ENCODE results near the gene PRRC2B.
A peak's percentile ranks its signal among the peaks of the same experiment; 100 is the strongest.

PRRC2B gene

DNA sequence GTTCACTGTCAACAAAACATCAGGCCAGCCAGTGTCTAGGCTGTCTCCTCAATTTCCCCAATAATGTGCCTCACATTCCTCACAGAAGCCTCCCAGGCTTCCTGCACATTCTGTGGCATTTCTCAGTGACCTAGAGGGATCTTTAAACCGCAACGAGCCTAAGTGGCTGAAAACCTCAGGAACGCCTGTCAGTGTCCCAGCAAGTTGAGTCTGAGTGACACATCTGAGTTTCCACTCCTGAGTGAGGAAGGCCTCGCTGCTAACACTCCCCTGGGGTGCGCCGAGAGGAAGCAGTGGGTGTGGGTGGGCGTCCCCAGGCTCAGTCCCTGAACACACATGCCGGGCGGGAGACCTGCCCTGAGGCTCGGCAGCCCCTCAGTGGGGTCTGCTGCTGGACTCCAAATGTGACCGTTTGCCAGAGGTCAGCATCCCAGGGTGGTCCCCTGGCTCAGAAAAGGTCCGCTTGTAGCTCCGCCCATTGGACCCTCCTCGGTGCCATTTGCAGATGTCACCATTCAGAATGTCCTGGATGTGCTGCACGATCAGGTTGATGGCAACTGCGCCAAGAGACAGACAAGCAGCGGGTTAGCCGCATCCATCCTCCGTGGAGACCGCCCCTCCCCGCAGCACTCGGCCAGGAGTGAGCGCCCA is 130.9 kb downstream of the PRRC2B start:
- Histone ChIP-seq H3K27me3 (replicated peaks in 2 of 5; ENCODE audit: control insufficient read depth in 4 of 5, insufficient read depth in 5 of 5, low read length in 4 of 5) (no peaks in the 10 kb centered on the region), H3K9me3 (ENCODE audit: control extremely low read depth in 1 of 5, control insufficient read depth in 4 of 5, insufficient read depth in 2 of 5, low read depth in 1 of 5, low read length in 4 of 5) (no peaks in the 10 kb centered on the region), H3K36me3 (ENCODE audit: control insufficient read depth in 4 of 4, insufficient read depth in 4 of 4, low read length in 3 of 4) (peaks cover 10 to 95% (median 68%) of the 10 kb centered on the region in 4 experiments), H3K4me1 (ENCODE audit: control extremely low read depth in 1 of 4, control insufficient read depth in 4 of 4, insufficient read depth in 4 of 4, low read length in 3 of 4) (peaks cover 0 to 2% (median 2%) of the 10 kb centered on the region in 4 experiments), H3K4me3 (ENCODE audit: control insufficient read depth in 1 of 7, extremely low read depth in 1 of 7, insufficient read depth in 4 of 7, low read depth in 2 of 7, low read length in 6 of 7) (no peak overlapping the region), H3K27ac (ENCODE audit: insufficient read depth in 1 of 2, low read depth in 1 of 2, low read length in 2 of 2, poor library complexity in 1 of 2, severe bottlenecking in 2 of 2) (no peak overlapping the region)
- POLR2A ChIA-PET, result no interaction called here
- CTCF ChIA-PET, result no interaction called here
- 95% methylated on average over 23 of the region's 23 CpGs for WGBS (ENCODE audit: insufficient coverage)
- no peak for DNase-seq

DNA sequence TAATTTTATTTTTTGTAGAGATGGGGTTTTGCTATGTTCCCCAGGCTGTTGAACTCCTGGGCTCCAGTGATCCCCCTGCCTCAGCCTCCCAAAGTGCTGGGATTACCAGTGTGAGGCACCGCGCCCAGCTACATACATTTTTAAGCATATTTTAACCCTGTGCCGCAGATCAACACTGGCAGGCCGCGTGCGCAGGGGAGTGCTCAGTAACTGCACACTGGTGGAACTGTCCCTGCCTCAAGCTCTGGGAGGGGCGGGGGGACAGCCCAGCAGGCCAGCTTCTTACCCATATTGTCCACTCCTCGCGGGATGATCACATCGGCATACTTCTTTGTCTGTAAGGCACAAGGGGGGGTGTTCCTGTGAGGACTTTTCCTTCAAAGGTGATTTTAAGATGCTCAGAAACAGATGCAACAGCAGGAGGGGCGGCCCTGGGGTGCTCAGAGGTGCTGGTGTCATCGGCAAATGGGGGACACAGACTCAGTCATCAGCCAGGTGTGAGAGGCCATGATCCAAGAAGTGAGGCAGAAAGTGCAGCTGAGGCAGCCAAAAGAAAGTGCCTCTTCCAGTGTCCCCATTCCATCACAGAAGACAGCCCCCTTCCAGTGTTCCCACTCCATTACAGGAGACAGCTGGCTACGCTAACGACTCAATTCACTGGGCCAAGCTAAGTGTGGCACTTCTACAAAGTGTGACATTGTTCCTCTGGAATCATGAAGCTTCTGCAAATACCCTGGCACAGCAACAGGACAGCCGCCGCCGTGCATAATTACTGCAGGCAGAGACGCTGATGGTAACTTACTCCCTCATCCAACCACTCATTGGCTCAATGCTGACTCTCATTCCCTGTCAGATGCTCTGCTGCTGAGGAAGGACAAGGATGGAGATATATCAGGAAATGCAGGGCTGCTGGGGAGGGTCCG is 132.0 kb downstream of the PRRC2B start:
- WGBS (ENCODE audit: insufficient coverage), result 88% methylated on average over 13 of the region's 19 CpGs
- no peaks in the 10 kb centered on the region for H3K9me3 ChIP-seq (ENCODE audit: control extremely low read depth in 1 of 5, control insufficient read depth in 4 of 5, insufficient read depth in 2 of 5, low read depth in 1 of 5, low read length in 4 of 5)
- ChIA-PET CTCF (no interaction called here), POLR2A (no interaction called here)
- H3K27ac ChIP-seq (ENCODE audit: insufficient read depth in 1 of 2, low read depth in 1 of 2, low read length in 2 of 2, poor library complexity in 1 of 2, severe bottlenecking in 2 of 2), result no peak overlapping the region
- no peaks in the 10 kb centered on the region for H3K27me3 ChIP-seq (replicated peaks in 2 of 5; ENCODE audit: control insufficient read depth in 4 of 5, insufficient read depth in 5 of 5, low read length in 4 of 5)
- no peak for DNase-seq
- H3K4me3 ChIP-seq (ENCODE audit: control insufficient read depth in 1 of 7, extremely low read depth in 1 of 7, insufficient read depth in 4 of 7, low read depth in 2 of 7, low read length in 6 of 7), result no peak overlapping the region
- peaks cover 0 to 11% (median 11%) of the 10 kb centered on the region in 4 experiments for H3K4me1 ChIP-seq (ENCODE audit: control extremely low read depth in 1 of 4, control insufficient read depth in 4 of 4, insufficient read depth in 4 of 4, low read length in 3 of 4)
- H3K36me3 ChIP-seq (ENCODE audit: control insufficient read depth in 4 of 4, insufficient read depth in 4 of 4, low read length in 3 of 4), result peaks cover 10 to 88% (median 60%) of the 10 kb centered on the region in 4 experiments

DNA sequence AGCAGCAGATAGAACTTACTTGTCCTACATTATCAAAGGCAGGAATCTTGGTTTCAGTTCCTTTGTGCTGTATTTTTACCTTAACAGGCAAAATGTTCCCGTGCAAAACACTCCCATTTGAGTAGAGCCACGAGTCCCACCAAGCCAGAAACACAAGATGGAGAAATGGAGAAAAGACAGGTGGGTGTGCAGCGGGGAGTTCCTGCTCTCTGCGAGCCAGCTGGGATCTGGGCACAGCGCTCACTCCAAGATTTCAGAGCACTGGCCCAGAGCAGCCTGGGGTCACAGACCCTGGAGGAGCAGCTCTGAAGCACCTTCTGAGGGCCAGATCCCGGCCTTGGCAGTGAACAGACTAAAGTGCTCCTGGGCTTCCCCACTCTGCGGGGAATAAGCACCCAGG is 134.3 kb downstream of the PRRC2B start:
- Histone ChIP-seq H3K4me3 (ENCODE audit: control insufficient read depth in 1 of 7, extremely low read depth in 1 of 7, insufficient read depth in 4 of 7, low read depth in 2 of 7, low read length in 6 of 7) (no peak overlapping the region), H3K36me3 (ENCODE audit: control insufficient read depth in 4 of 4, insufficient read depth in 4 of 4, low read length in 3 of 4) (peaks cover 10 to 66% (median 44%) of the 10 kb centered on the region in 4 experiments), H3K4me1 (ENCODE audit: control extremely low read depth in 1 of 4, control insufficient read depth in 4 of 4, insufficient read depth in 4 of 4, low read length in 3 of 4) (peaks cover 0 to 16% (median 16%) of the 10 kb centered on the region in 4 experiments), H3K27me3 (replicated peaks in 2 of 5; ENCODE audit: control insufficient read depth in 4 of 5, insufficient read depth in 5 of 5, low read length in 4 of 5) (no peaks in the 10 kb centered on the region), H3K9me3 (ENCODE audit: control extremely low read depth in 1 of 5, control insufficient read depth in 4 of 5, insufficient read depth in 2 of 5, low read depth in 1 of 5, low read length in 4 of 5) (no peaks in the 10 kb centered on the region), H3K27ac (ENCODE audit: insufficient read depth in 1 of 2, low read depth in 1 of 2, low read length in 2 of 2, poor library complexity in 1 of 2, severe bottlenecking in 2 of 2) (no peak overlapping the region)
- DNase-seq, result no peak
- CTCF ChIA-PET, result no interaction called here
- WGBS (ENCODE audit: insufficient coverage), result 98% methylated on average over 7 of the region's 7 CpGs
- POLR2A ChIA-PET, result no interaction called here

DNA sequence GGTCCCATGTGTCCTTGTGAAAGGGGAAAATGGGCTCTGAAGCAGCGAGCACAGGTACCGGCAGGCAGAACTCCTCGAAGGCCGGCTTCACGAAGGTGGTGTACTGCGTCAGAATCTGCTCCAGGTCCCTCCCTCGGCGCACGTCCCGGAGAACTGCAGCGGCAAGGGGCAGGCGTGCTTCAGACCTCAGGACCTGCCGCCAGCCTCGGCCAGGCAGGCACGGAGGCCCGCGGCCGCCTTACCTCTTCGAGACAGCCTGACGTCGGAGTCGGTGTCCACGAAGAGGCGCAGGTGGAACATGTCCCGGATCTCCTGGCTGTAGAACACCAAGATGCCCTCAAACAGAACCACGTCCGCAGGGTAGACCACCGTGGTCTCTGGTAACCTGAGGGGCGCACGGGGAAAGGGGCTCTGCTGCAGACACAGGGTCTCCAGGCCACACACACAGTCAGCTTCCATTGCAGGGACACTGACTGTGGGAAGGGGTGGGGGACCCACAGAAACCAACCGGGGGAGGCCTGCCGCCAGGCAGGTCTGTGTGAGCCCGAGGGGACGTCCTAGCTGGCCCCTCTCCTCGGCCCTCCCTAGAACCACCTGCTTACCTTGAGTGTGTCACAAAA is 135.1 kb downstream of the PRRC2B start:
- ChIA-PET POLR2A (no interaction called here), CTCF (interaction anchor here (1.3 kb wide), 1 partner anchor 25 kb away, joined by 4 read pairs; no protein-coding TSS in a partner anchor)
- H3K4me1 ChIP-seq (ENCODE audit: control extremely low read depth in 1 of 4, control insufficient read depth in 4 of 4, insufficient read depth in 4 of 4, low read length in 3 of 4), result peaks cover 0 to 18% (median 16%) of the 10 kb centered on the region in 4 experiments
- 97% methylated on average over 35 of the region's 35 CpGs for WGBS (ENCODE audit: insufficient coverage)
- peaks cover 10 to 57% (median 37%) of the 10 kb centered on the region in 4 experiments for H3K36me3 ChIP-seq (ENCODE audit: control insufficient read depth in 4 of 4, insufficient read depth in 4 of 4, low read length in 3 of 4)
- no peak overlapping the region for H3K4me3 ChIP-seq (ENCODE audit: control insufficient read depth in 1 of 7, extremely low read depth in 1 of 7, insufficient read depth in 4 of 7, low read depth in 2 of 7, low read length in 6 of 7)
- DNase-seq, result no peak
- H3K27me3 ChIP-seq (replicated peaks in 2 of 5; ENCODE audit: control insufficient read depth in 4 of 5, insufficient read depth in 5 of 5, low read length in 4 of 5), result no peaks in the 10 kb centered on the region
- no peaks in the 10 kb centered on the region for H3K9me3 ChIP-seq (ENCODE audit: control extremely low read depth in 1 of 5, control insufficient read depth in 4 of 5, insufficient read depth in 2 of 5, low read depth in 1 of 5, low read length in 4 of 5)
- no peak overlapping the region for H3K27ac ChIP-seq (ENCODE audit: insufficient read depth in 1 of 2, low read depth in 1 of 2, low read length in 2 of 2, poor library complexity in 1 of 2, severe bottlenecking in 2 of 2)

DNA sequence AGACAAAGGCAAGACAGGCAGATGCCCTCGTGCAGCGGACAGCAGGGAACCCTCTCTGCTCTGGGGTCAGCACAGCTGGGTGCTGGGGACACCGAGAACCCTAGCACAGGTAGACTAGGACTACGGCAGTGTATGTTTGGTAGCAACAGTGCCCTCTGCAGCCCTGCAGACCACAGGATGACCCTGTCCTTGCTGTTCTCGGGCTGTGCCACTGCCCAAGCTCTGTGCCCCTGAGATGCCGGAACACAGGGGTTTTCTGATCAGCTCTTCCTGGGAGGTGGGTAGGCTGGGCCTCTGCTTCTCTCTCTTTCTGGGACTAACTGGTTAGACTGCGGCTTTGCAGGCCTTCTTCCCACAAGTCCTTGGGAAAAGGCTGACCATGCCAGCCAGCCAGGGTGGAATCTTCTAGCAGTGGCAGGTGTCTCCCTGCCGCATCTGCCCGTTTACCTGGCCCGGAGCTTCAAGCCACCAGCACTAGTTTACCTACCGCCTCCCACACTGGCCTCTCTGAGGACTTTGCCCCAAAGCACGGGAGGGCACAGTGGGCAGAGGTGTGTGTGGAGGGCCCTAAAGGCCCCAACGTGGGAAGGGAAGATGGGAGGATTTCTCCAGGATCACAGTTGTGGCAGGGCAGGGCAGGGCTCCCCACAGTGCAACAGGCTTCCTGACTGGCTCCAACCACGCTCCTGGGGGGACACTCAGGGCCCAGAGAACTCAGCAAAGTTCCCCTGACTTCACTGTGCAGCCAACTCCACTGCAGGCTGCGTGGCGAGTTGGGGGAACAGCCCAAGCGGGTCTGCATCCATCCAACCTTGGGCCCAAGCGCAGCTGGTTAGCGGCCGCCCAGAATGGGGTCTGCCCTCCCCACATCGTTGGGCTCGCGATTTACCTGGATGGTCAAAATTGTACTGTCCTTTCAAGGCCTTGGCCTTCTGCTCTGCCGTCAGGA is 136.0 kb downstream of the PRRC2B start:
- ChIA-PET POLR2A (no interaction called here), CTCF (interaction anchor here (1.1 to 1.3 kb wide), 2 partner anchors 10 to 26 kb away, joined by 3 to 4 read pairs; no protein-coding TSS in a partner anchor)
- H3K4me3 ChIP-seq (ENCODE audit: control insufficient read depth in 1 of 7, extremely low read depth in 1 of 7, insufficient read depth in 4 of 7, low read depth in 2 of 7, low read length in 6 of 7), result peak overlapping the region; percentile 71 to 89 (median 81)
- DNase-seq, result no peak
- H3K4me1 ChIP-seq (ENCODE audit: control extremely low read depth in 1 of 4, control insufficient read depth in 4 of 4, insufficient read depth in 4 of 4, low read length in 3 of 4), result peaks cover 2 to 26% (median 25%) of the 10 kb centered on the region in 4 experiments
- H3K9me3 ChIP-seq (ENCODE audit: control extremely low read depth in 1 of 5, control insufficient read depth in 4 of 5, insufficient read depth in 2 of 5, low read depth in 1 of 5, low read length in 4 of 5), result no peaks in the 10 kb centered on the region
- peak overlapping the region in 1 of 2 experiments; percentile 70 for H3K27ac ChIP-seq (ENCODE audit: insufficient read depth in 1 of 2, low read depth in 1 of 2, low read length in 2 of 2, poor library complexity in 1 of 2, severe bottlenecking in 2 of 2)
- no peaks in the 10 kb centered on the region for H3K27me3 ChIP-seq (replicated peaks in 2 of 5; ENCODE audit: control insufficient read depth in 4 of 5, insufficient read depth in 5 of 5, low read length in 4 of 5)
- H3K36me3 ChIP-seq (ENCODE audit: control insufficient read depth in 4 of 4, insufficient read depth in 4 of 4, low read length in 3 of 4), result peaks cover 10 to 49% (median 30%) of the 10 kb centered on the region in 4 experiments
- 79% methylated on average over 22 of the region's 24 CpGs for WGBS (ENCODE audit: insufficient coverage)

DNA sequence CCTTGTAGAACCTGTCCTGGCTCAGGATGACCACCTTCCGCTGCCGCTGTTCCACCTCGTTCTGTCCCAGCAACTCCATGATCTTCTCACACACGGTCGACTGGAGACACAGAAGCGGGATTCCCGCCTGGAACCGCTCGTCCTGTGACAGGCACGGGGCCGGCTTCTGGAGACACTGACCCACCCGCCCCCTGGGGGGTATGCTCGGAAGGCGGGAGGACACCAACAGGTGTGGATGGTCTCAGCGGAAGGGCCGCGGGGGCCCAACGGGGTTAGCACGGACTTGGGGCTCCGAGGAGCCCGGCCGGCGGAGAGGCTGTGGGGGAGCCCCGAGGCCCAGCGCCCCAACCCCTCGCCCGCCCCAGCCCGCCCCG is 136.6 kb downstream of the PRRC2B start:
- peak overlapping the region in 1 of 2 experiments; percentile 70 for H3K27ac ChIP-seq (ENCODE audit: insufficient read depth in 1 of 2, low read depth in 1 of 2, low read length in 2 of 2, poor library complexity in 1 of 2, severe bottlenecking in 2 of 2)
- CTCF ChIA-PET, result interaction anchor here (1.1 kb wide), 1 partner anchor 11 kb away, joined by 3 read pairs; no protein-coding TSS in a partner anchor

More for the DNA sequence above, 136.6 kb downstream of the PRRC2B start:
- POLR2A ChIA-PET, result no interaction called here
- WGBS (ENCODE audit: insufficient coverage), result 8% methylated on average over 23 of the region's 29 CpGs
- H3K4me1 ChIP-seq (ENCODE audit: control extremely low read depth in 1 of 4, control insufficient read depth in 4 of 4, insufficient read depth in 4 of 4, low read length in 3 of 4), result peaks cover 2 to 33% (median 31%) of the 10 kb centered on the region in 4 experiments
- H3K36me3 ChIP-seq (ENCODE audit: control insufficient read depth in 4 of 4, insufficient read depth in 4 of 4, low read length in 3 of 4), result peaks cover 10 to 44% (median 28%) of the 10 kb centered on the region in 4 experiments
- H3K9me3 ChIP-seq (ENCODE audit: control extremely low read depth in 1 of 5, control insufficient read depth in 4 of 5, insufficient read depth in 2 of 5, low read depth in 1 of 5, low read length in 4 of 5), result no peaks in the 10 kb centered on the region
- DNase-seq, result no peak
- peak overlapping the region; percentile 71 to 89 (median 81) for H3K4me3 ChIP-seq (ENCODE audit: control insufficient read depth in 1 of 7, extremely low read depth in 1 of 7, insufficient read depth in 4 of 7, low read depth in 2 of 7, low read length in 6 of 7)
- H3K27me3 ChIP-seq (replicated peaks in 2 of 5; ENCODE audit: control insufficient read depth in 4 of 5, insufficient read depth in 5 of 5, low read length in 4 of 5), result no peaks in the 10 kb centered on the region

Data from common myeloid progenitor, CD34-positive (primary cell).